Ovary (tissue), 3 donors: ENCODE results near the gene JCHAIN.

Experiments
- EP300 ChIP-seq: sonication (generic); formaldehyde crosslinking; IDR thresholded peaks from one replicate; pipeline ENCODE4 v1.6.1; 2017; ENCODE audit warnings: antibody characterized with exemption
- POLR2A ChIP-seq: fragments of 450-650 bp; IDR thresholded peaks from one replicate; pipeline ENCODE4 v1.6.1; 2017; ENCODE audit warnings: antibody characterized with exemption, mild to moderate bottlenecking, moderate library complexity
- TF ChIP-seq, protein P1 (sequence below), 3 donors: fragments of 450-650 bp in 2 of 3; fragments of 200-600 bp in 1 of 3; IDR thresholded peaks; one replicate each; pipeline versions ENCODE4 v1.5.1 to v1.8.0; 2016 to 2022; ENCODE audit warnings: antibody characterized with exemption in 3 of 3, mild to moderate bottlenecking in 1 of 3
- donor health status: DM: no; HTN: no; CAD: no.

GRCh38 chr4:70623323-70623722, 43.0 kb downstream of the JCHAIN start:
- no peak for TF ChIP-seq EP300
- TF ChIP-seq, protein P1, sequence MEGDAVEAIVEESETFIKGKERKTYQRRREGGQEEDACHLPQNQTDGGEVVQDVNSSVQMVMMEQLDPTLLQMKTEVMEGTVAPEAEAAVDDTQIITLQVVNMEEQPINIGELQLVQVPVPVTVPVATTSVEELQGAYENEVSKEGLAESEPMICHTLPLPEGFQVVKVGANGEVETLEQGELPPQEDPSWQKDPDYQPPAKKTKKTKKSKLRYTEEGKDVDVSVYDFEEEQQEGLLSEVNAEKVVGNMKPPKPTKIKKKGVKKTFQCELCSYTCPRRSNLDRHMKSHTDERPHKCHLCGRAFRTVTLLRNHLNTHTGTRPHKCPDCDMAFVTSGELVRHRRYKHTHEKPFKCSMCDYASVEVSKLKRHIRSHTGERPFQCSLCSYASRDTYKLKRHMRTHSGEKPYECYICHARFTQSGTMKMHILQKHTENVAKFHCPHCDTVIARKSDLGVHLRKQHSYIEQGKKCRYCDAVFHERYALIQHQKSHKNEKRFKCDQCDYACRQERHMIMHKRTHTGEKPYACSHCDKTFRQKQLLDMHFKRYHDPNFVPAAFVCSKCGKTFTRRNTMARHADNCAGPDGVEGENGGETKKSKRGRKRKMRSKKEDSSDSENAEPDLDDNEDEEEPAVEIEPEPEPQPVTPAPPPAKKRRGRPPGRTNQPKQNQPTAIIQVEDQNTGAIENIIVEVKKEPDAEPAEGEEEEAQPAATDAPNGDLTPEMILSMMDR (IDR thresholded peaks at IDR 0.05) = no peak
- no peak for TF ChIP-seq POLR2A
